HK-2 (cell line): ENCODE results near the gene UBE2J1.
"Not testable (repeated sequence)": the region's sequence is repeated elsewhere in the genome, so short reads cannot be mapped to it uniquely, and the experiment has no call there.

Source experiments
- DNase-seq: peaks from one replicate; pipeline ENCODE4 v3.0.0-alpha.2; 2018; ENCODE audit not compliant: unreplicated experiment

UBE2J1 gene

GRCh38 chr6:89352278-89353117 is at the start of gene UBE2J1:
TSS of gene UBE2J1 (minus strand) at chr6:89352722. CDS start at chr6:89352569, 153 bp downstream.
- peak; percentile 94 for DNase-seq

GRCh38 chr6:89400912-89401399 is 48.4 kb upstream of the UBE2J1 start:
- DNase-seq = no peak

- DNase-seq = no peak
Observed at GRCh38 chr6:89400050-89400449, 47.5 kb upstream of the UBE2J1 start.

GRCh38 chr6:89398762-89399525 is 46.4 kb upstream of the UBE2J1 start:
- DNase-seq = no peak

DNA sequence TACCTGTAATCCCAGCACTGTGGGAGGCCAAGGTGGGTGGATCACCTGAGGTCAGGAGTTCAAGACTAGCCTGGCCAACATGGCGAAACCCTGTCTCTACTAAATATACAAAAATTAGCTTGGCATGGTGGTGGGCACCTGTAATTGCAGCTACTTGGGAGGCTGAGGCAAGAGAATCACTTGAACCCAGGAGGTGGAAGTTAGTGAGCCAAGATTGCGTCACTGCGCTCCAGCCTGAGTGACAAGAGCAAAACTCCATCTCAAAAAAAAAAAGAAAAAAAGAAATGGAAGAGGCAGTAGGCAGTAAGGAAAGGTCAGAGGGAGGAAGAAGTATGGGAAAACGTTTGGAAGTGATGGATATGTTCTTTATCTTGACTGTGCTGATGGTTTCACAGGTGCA is 45.4 kb upstream of the UBE2J1 start:
- not testable (repeated sequence) for DNase-seq

- no peak for DNase-seq
Observed at GRCh38 chr6:89393659-89394058, 41.1 kb upstream of the UBE2J1 start.

DNA sequence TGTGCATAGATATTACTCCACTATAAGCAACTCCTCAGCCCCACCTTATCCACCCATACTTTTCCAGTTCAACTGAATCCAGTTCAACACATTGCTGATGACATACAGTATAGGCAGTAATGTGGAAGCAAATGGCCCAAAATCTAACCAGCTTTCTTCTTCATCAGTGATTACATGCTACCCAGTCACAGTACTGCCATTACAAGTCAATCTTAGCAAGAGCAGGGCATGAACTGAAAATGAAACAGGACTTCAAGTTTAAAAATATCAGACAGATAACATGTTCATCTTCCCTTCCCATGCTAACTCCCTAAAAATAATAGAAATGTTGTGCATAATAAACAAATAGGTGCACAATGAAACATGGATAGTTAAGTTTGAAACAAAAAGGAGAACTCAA is 40.3 kb upstream of the UBE2J1 start:
- no peak for DNase-seq

DNA sequence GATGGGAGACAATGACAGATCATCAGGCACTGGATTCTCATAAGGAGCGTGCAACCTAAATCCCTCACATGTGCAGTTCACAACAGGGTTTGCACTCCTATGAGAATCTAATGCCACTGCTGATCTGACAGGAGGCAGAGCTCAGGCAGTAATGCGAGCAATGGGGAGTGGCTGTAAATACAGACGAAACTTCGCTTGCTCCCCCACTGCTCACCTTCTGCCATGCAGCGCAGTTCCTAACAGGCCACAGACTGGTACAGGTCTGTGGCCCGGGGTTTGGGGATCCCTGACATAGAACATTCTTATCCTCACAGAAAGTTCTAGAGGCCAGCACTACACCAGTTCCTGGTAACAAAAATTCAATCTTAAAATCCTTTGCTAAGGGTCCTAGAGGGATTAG is 36.3 kb upstream of the UBE2J1 start:
- no peak for DNase-seq

DNA sequence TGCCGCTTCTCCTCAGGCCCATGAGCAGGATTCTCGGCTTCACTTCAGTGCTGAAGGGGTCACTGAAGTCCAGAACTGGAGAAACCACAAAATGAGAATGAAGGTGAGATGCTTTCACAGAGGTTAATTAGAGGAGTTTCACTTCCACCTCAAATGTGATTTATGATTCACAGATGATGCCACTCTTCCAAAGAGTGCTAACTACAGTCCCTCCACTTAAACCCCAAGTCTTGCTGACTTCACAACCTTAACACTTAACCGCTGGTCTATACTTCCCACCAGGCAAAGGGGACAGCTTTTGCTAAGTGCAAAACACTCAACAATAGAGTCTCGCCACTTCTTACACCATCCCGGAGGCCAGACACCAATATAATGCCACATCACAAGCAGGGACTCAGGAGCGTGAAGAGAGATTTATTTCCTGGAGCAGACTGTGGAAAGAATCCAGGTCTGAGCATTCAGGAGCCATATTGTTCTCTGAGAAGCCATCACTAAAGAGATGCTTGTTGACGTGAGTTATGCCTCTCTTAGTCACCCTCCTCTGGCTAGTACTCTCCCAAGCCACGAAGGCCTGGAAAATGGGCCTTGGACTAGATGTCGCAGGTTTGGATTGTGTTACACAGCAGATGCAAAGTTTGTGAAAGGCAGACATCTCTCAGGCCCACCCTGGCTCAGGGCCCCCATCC is 35.1 kb upstream of the UBE2J1 start:
- no peak for DNase-seq

GRCh38 chr6:89386917-89387491 is 34.5 kb upstream of the UBE2J1 start:
- no peak for DNase-seq

DNA sequence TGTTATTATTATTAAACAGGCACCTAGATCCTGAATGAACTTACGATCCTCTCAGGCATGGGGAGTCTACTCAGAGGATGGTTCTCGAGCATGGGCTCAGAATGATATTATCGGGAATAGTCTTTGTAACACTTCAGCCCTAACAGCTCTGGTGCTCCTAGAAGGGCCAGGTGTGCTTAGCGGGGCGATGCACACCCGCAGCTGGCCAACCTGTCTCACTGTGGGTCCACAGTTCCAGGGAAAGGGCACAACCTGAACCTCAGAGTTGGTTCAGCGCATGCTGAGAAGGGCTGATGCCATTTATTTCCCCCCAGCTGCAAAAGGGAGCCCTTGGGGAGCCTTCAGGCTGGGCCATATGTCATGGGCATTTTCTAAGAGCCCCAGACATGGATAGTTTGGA is 33.3 kb upstream of the UBE2J1 start:
- no peak for DNase-seq

DNA sequence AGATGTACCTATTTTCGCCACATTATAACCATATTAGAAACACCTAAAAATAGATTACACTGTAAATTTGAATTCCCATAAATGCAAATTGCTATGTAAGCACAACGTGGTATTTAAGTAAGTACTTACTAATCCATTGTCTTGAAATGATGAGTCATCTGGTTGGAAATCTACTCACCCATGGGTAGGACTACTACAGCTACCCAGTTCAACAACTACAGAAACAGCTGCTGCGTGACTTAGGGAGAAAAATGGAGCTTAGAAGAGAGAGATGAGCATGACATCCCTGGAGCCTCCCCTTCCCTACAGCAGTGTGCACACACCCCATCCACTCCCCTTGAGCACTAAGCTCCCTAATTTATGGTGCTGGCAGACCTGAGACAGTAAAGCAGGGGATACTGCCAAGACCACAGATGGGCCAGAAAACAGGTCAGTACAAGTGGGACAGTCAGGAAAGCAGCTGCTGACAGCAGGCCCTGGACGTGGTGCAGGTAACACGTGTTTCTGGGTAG is 32.7 kb upstream of the UBE2J1 start:
- DNase-seq = no peak

- DNase-seq = no peak
Observed at GRCh38 chr6:89381031-89381430, 28.5 kb upstream of the UBE2J1 start.

DNA sequence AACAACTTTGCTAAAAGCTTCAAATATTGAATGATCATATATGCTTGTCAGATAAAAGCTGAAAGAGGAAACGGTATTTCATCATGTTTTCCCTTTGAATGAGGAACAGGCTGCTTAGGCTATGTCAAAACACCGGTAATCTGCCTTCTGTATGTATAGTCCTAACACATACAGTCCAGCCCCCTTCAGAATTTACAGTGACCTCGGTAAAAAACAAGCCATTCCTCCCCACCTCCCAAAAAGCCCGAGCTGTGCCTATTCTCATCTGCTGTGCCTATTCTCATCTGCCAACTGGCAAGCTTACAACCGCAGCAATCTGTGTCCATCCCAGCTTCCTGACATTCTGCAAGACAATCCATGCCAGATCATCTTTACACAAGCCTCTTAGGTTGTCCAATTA is 26.8 kb upstream of the UBE2J1 start:
- DNase-seq = no peak

DNA sequence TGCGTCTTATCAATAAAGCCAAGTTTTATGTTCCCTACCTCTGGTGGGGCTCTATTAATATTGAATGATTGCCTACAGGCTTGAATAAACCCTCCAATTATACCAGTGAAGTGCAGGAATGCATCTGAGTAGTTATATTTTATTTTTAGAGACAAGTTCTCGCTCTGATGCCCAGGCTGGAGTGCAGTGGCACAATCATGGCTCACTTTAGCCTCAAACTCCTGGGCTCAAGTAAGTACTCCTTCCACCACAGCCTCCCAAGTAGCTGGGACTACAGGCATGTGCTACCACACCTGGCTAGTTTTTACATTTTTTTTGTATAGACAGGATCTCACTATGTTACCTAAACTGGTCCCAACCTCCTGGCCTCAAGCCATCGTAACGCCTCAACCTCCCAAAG is 26.1 kb upstream of the UBE2J1 start:
- DNase-seq = no peak

GRCh38 chr6:89375427-89376267 is 23.1 kb upstream of the UBE2J1 start:
- peak; percentile 48 for DNase-seq

DNA sequence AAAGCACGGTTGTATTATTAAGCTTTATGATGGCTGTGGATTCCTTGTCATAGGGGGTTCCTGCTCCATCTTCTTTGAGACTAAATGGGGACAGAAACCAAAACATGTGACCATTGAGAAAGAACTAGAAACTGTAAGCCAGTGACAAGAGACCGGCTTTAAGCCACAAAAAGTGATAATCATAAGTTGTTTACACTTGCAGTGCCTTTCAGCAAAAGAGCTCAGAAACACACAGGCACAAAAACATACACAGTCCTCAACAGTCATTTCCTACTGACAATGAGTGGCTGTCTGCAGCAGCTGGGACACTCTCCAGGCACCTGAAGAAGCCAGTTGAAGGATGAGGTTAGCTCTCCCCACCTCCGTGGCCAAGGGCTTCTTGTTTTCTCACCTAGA is 20.0 kb upstream of the UBE2J1 start:
- no peak for DNase-seq

GRCh38 chr6:89371849-89372505 is 19.5 kb upstream of the UBE2J1 start:
- DNase-seq = peak; percentile 69

- DNase-seq = no peak
Observed at GRCh38 chr6:89368999-89369398, 16.5 kb upstream of the UBE2J1 start.

- peak; percentile 35 for DNase-seq
Observed at GRCh38 chr6:89368107-89368506, 15.6 kb upstream of the UBE2J1 start.
